Stimulated activated CD8-positive, alpha-beta memory T cell treated with anti-CD3 and anti-CD28 coated beads, Interleukin-2, amount 100 ng/mL, for 1 hour (primary cell): ENCODE measurements around the gene ABCD3.
"Not testable (repeated sequence)": the region's sequence is repeated elsewhere in the genome, so short reads cannot be mapped to it uniquely, and the experiment has no call there.

Experiments used
- DNase-seq, 2 donors: peaks; one replicate each; pipeline ENCODE4 v3.0.0-alpha.2; 2020; ENCODE audit warnings: low read depth in 2 of 2

ABCD3 gene

GRCh38 chr1:94413311-94413710 lies 4.9 kb upstream of the ABCD3 start:
- no peak for DNase-seq

DNA sequence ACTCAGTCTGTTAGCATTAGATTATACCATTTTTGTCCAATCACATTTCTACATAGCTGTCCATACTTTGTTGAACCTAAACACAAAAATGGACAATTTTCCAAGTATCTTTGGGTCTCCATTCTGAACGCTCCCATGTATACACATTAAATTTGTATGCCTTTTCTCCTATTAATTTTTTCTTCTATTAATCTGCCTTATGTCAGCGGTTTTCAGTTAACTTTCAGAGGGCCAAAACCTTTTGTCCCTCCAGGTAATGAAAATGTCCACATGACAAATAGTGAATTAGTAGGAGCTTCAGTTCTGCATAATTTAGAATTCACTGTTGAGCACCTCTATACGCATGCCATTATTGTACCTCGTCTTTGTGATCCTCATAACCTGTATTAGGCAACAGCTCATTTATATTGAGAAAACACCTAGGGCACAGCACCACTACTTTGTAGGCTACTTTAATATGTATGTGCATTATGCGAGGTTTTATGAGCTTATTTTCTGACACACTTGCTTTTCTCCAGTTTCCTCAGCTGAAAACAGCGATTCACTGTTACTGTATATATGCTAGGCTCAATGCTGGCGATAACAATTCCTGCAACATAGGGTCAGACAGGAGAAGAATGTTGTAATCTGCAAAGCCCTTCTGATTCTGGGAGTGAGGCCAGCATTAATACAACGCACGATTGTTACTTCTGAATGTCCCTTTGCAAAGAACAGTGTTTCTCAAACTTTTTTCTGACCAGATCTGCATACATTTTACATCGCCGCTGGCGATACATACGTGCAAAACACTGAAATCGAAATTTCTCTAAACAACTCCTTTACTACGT lies 1.1 kb upstream of the ABCD3 start:
- DNase-seq = no peak

- DNase-seq = no peak
Observed at GRCh38 chr1:94417728-94417977, 536 bp upstream of the ABCD3 start.

GRCh38 chr1:94418664-94419655 lies 771 bp downstream of the ABCD3 start:
- no peak for DNase-seq

- no peak for DNase-seq
Observed at GRCh38 chr1:94422115-94422820, 4.1 kb downstream of the ABCD3 start.

- no peak for DNase-seq
Observed at GRCh38 chr1:94425821-94426484, 7.8 kb downstream of the ABCD3 start.

GRCh38 chr1:94426485-94426870 lies 8.3 kb downstream of the ABCD3 start:
- DNase-seq = not testable (repeated sequence)

DNA sequence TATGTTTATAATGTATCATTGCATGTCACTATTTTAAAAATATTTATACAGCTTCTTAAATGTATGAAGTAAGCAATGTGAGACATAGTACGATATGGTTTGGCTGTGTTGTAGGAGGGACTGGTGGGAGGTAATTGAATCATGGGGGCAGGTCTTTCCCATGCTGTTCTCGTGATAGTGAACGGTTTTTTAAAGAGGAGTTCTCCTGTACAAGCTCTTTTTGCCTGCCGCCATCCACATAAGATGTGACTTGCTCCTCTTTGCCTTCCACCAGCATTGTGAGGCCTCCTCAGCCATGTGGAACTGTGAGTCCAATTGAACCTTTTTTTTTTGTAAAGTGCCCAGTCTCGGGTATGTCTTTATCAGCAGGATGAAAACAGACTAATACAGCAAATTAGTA lies 10.3 kb downstream of the ABCD3 start:
- no peak for DNase-seq

DNA sequence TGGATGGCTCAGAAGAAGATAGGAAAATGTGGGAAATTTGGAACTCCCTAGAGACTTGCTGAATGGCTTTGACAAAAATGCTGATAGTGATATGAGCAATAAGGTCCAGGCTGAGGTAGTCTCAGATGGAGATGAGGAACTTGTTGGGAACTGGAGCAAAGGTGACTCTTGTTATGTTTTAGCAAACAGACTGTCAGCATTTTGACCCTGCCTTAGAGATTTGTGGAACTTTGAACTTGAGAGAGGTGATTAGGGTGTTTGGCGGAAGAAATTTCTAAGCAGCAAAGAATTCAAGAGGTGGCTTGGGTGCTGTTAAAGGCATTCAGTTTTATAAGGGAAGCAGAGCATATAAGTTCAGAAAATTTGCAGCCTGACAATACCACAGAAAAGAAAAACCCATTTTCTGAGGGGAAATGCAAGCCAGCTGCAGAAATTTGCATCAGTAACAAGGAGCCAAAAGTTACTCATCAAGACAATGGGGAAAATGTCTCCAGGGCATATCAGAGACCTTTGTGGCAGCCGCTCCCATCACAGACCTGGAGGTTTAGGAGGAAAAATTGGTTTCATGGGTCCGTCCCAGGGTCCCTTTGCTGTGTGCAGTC lies 10.8 kb downstream of the ABCD3 start:
- not testable (repeated sequence) for DNase-seq

GRCh38 chr1:94430066-94430465 lies 11.9 kb downstream of the ABCD3 start:
- DNase-seq = not testable (repeated sequence)

GRCh38 chr1:94433866-94434265 lies 15.7 kb downstream of the ABCD3 start:
- no peak for DNase-seq

DNA sequence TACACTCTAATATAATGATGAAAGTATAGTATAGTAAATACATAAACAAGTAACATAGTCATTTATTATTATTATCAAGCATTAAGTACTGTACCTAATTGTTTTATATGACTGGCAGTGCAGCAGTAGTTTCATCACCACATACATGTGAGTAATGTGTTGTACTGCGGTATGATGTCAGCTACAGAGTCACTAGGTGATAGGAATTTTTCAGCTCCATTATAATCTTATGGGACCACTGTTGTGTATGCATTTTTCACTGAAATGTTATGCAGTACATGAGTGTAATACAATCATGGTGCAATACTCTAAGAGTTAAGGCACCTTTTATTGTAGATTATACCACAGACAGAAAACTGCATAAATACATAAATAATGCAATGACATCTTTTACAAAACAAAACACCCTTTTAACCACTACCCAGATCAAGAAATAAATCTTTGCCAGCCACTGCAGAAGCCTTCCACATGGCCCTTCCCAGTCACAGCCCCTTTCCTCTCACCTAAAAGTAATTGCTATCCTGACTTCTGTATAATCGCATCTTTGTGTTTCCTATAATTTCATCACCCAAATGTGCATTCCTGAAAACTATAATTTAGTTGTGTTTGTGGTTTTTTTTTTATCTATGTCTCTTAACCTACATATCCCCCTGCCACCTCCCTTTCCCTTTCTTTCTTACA lies 16.3 kb downstream of the ABCD3 start:
- no peak for DNase-seq

DNA sequence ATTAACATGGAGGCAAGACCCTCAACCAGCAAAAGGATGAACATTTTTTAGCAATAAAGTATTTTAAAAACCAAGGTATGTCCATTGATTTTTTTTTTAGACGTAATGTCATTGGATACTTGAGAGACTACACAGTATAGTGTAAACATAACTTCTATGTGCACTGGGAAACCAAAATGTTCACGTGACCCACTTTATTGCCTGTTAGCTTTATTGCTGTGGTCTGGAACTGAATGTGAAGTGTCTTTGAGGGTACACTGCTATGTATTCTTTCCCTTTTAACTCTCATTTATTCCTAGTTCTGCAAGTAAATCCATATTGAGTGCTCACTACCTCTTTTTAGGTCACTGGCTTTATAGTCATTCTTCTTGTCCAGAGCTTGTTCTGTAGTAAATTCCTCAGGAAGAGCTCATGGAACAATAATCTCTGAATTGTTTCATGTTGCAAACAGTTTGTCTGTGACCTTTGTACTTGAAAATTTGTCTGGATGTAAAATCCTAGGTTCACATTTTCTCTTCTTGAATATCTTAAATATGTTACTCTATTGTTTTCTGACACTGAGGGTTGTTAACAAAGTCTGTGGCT lies 20.6 kb downstream of the ABCD3 start:
- DNase-seq = no peak

DNA sequence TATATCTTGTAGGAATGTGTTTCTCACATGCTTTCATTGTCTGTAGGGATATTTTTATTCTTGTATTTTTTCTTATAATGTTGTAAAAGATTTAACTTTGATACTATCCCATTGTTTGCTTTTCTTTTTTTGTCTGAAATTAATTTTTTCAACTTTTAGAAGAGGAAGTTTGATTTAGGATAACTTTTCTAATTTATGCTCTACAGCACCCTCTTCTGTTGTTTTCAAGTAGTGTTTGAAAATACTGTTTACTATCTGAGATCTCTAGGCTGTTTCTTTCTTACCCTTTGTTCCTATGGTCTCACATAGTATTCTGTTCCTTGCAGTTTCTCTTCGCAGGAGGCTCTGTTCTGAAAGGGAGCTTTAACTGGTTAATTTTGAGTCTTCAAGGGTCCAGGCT lies 21.9 kb downstream of the ABCD3 start:
- no peak for DNase-seq

DNA sequence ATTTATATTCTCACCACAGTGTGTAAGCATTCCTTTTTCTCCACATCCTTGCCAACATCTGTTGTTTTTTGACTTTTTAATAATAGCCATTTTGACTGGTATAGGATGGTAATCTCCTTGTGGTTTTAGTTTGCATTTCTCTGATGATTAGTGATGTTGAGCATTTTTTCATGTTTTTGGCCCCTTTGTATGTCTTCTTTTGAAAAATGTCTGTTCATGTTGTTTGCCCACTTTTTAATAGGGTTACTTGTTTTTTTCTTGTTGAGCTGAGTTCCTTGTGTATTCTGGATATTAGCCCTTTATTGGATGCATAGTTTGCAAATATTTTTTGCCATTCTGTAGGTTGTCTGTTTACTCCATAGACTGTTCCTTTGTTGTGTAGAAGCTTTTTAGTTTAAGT lies 24.9 kb downstream of the ABCD3 start:
- not testable (repeated sequence) for DNase-seq

DNA sequence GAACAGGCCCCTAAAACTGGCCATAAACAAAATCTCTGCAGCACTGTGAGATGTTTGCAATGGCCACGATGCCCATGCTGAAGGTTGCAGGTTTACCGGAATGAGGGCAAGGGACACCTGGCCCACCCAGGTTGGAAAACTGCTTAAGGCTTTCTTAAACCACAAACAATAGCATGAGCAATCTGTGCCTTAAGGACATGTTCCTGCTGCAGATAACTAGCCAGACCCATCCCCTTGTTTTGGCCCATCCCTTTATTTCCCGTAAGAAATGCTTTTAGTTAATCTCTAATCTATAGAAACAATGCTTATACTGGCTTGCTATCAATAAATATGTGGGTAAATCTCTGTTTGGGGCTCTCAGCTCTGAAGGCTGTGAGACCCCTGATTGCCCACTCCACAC lies 26.6 kb downstream of the ABCD3 start:
- DNase-seq = not testable (repeated sequence)

DNA sequence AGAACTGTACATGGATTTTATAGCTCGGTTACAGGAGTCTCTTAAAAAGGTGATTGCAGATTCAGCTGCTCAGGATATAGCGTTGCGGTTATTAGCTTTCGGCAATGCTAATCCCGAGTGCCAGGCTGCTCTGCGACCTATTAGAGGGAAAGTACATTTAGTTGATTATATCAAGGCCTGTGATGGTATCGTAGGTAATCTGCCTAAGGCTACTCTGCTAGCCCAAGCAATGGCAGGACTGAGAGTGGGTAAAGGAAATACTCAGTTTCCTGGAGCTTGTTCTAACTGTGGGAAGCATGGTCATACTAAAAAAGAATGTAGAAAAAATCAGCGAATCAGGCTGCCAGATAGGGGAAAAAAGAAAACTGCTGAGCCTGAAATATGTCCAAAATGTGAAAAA lies 27.5 kb downstream of the ABCD3 start:
- not testable (repeated sequence) for DNase-seq

GRCh38 chr1:94446177-94446576 lies 28.0 kb downstream of the ABCD3 start:
- DNase-seq = not testable (repeated sequence)

DNA sequence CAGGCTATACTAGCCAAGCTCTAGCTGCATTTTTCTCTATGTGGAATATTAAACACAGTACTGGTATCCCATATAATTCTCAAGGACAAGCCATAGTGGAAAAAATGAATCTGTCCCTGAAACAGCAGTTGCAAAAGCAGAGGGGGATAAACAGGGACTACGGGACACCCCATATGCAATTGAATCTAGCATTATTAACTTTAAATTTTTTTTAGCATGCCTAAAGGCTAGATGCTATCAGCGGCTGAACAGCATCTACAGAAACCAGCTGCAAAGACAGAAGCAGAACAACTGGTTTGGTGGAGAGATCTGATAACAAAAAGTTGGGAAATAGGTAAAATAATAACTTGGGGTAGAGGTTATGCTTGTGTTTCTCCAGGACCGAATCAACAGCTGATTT lies 30.6 kb downstream of the ABCD3 start:
- DNase-seq = not testable (repeated sequence)

DNA sequence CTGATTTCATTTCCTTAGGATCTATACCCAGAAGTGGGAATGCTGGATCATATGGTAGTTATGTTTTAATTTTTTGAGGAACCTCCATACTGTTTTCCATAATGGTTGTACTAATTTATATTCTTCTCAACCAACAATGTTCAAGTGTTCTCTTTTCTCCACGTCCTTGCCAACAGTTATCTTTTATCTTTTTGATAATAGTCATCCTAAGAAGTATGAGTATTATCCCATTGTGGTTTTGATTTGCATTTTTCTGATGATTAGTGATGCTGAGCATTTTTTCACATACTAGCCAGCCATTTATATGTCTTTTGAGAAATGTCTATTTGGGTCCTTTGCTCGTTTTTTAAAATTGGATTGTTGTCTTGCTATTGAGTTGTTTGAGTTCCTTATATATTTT lies 38.5 kb downstream of the ABCD3 start:
- no peak for DNase-seq
